TTC549 (cell line): ENCODE measurements around the gene E2F6.

Experiments
- FAIRE-seq: peaks from 2 replicates; lab custom pipeline; 2012; peaks lifted over from hg19 to GRCh38; lab: Jason Lieb, UNC

E2F6 gene

DNA sequence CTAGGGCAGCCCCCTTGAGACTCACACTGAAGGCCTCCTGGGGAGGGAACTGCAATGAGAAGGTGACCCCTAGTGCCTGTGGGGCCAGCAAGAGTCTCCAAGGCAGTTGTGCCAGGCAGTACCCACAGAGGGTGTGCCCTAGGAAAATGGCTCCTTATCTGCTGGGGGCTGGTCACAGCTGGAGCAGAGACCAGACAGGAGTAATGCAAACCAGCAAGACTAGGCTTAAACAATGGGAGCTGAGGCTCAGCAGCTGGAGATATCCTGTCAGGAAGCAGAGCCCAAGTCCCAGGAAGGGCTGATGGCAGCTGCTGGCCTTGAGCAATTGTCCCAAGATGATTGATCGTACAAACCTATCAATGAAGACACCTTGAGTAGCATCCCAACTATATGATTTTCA is 26.8 kb upstream of the E2F6 start:
- FAIRE-seq: no peak

GRCh38 chr2:11492244-11492643 is 26.3 kb upstream of the E2F6 start:
- no peak for FAIRE-seq

DNA sequence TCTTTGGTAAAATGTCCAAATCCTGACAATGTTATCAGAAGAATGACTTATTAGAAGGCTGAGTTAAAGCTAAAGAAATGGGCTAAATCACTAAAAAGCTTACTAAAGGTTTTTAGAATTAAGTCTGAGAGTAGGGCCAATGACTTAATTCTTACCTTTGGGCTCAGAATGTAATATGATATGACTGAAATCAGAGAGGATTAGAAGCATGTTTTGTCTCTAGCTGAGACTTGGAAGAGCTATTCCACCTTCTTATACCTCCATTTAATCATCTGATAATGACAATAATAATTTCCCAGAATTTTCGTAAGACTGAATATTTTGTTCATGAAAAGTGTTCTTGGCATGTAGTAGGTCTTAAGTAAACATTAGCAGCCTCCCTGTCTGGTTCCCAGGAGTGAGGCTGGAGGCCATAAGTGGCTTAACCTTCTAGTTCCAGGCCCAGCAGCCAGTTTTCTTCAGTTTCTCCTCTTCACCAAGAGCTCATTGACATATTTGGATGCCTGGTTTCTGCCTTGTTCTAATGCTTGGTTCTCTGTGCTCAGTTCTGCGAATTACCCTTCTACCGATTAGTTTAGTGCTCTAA is 25.5 kb upstream of the E2F6 start:
- no peak for FAIRE-seq

DNA sequence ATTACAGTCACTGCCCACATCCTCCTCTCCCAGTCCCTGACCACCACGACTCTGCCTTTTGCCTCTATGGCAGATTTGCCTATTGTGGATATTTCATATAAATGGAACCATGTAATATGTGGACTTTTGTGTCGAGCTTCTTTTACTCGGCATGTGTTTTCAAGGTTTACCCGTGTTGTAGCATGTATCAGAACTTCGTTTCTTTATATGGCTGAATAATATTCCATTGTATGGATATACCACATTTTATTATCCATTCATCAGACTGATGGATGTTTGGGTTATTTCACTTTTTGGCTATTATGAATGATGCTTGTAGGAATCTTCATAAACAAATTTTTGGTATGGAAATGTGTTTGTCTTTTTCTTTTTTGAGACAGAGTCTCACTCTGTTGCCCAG is 24.2 kb upstream of the E2F6 start:
- FAIRE-seq: no peak

DNA sequence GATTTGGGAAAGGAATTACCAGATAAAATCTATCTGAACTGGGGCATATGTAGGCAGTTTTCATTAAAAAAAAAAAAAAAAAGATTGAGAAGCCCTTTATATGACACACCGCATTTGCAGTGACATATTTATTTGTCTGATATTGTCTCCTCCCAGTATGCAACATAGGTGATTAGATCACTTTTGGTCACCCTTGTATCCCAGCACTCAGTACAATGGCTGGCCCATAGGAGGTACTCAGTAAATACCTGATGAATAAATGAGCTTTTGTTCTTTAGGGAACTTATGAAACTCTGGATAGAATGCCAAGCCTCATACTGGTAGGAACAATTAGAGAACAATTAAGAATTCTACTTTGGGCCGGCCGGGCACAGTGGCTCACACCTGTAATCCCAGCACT is 22.8 kb upstream of the E2F6 start:
- FAIRE-seq: no peak

- no peak for FAIRE-seq
Observed at GRCh38 chr2:11483806-11484617, 18.1 kb upstream of the E2F6 start.

DNA sequence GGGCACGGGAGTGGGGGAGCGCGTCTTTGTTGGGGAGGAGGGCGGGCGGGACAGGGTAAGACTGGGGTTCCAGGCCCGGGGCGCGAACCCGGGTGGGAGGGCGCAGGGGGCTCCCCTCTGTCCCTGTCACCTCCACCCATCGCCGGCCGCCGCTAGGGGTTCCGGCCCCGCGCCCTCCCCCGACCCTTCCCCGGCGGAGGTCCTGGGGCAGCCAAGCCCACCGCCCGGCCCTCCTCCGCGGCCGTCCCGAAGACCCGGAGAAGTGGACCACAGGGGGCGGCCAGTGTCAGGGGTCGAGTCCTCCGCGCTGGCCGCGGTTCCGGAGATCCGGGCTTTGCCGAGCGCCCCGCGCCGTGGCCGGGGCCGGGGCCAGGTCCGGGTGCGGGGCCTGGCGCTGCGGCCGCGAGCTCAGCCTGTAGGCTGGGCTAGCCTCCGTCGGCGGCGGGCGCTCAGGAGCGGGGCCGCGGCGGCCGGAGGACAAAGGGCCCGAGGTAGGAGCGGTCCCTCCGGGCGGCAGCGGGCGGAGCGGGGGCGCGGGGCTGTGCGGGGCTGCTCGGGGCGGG is 16.6 kb upstream of the E2F6 start:
- no peak for FAIRE-seq

GRCh38 chr2:11481789-11482472 is 16.0 kb upstream of the E2F6 start:
- no peak for FAIRE-seq

GRCh38 chr2:11481426-11481788 is 15.4 kb upstream of the E2F6 start:
- no peak for FAIRE-seq

DNA sequence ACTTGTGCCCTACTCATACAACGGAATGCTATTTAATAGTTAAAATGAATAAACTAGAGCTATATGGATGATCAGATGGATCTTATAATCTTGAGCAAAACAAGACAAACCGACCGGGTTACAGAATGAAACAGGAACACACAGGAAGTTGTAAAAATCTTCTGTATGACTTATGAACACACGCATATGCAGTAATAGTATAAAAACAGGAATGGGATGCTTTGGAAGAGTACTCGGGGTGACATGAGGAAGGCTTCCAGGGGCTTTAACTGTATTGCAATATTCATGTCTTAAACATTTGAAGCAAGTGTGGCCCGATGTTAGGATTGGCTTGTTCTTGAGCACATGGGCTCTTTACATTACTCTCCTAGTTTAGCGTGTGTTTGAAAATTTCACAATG is 14.9 kb upstream of the E2F6 start:
- FAIRE-seq: no peak

DNA sequence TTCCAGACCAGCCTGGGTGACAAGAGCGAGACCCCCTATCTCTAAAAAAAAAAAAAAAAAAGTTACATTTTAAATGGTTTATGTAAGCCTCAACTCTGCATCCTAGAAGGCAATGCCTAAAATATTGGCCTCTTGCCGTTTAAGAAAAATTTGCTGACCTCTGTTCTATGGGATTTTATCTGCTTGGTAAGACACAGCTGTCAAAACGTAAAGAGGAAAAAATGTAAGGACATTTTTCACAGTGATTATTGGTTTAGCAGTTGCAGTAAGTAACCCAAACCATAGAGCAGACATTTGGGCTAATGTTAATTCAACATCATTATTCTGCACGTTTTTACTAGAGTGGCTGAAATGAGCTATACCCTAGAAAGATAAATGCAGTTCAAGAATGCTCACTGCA is 14.4 kb upstream of the E2F6 start:
- FAIRE-seq: no peak

GRCh38 chr2:11478899-11479605 is 13.1 kb upstream of the E2F6 start:
- FAIRE-seq: no peak

- FAIRE-seq: peak; percentile 83
Observed at GRCh38 chr2:11477994-11478393, 12.0 kb upstream of the E2F6 start.

DNA sequence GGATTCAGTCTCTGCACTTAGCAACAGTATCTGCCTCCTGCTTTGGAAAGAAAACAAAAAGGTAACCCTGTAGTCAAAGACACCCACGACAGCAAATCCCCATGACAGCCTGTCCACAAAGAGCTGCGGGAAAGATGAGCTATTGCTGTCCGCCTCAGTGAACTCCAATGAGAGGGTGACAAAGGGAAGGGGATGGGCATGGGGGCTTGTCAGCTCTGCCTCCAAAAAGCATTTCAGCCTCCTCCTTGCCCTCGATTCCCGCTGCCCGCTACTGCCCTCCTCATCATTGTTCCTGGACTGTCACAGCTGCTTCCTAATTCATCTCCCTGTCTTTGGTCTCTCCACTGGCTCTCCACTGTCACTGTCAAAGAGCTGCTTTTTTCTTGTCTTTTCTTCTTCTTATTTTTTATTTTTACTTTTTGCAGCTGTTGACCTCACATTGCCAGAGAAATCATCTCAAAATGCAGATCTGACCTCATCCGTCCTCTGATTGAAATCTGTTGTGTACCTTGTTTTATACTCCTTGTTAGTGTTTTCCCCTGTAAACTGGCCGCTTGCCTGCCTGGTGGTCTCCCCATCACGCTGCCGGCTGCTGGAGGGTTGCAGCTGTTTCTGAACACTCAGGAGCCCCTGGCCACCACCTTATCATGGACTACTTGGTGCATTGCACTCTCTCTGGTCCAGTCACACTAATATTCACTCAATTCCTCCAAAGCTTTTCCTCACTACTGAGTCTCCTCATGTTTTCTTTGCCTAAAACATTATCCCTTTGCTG is 7.9 kb upstream of the E2F6 start:
- FAIRE-seq: no peak

- FAIRE-seq: no peak
Observed at GRCh38 chr2:11467749-11468148, 1.8 kb upstream of the E2F6 start.

DNA sequence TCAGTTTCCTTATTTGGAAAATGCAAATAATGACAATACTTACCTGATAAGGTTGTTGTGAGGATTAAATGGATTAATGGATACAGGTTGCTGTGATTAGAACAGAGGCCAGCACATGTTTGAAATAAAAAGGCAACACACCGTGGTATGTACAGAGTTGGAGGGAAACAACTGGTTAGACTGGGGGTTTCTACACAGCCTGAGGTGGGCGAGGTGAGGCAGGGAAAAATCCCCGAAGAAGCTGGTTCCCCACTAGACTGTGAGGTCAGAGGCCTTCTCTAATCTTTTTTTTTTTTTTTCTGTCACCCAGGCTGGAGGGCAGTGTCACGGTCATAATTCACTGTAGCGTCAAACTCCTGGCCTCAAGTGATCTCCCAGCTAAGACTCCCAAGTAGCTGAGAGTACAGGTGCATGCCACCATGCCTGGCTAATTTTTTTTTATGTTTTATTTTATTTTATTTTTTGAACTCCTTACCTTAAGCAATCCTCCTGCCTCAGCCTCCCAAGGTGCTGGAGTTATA is 1.2 kb upstream of the E2F6 start:
- no peak for FAIRE-seq

GRCh38 chr2:11466307-11467128 is 557 bp upstream of the E2F6 start:
- no peak for FAIRE-seq

DNA sequence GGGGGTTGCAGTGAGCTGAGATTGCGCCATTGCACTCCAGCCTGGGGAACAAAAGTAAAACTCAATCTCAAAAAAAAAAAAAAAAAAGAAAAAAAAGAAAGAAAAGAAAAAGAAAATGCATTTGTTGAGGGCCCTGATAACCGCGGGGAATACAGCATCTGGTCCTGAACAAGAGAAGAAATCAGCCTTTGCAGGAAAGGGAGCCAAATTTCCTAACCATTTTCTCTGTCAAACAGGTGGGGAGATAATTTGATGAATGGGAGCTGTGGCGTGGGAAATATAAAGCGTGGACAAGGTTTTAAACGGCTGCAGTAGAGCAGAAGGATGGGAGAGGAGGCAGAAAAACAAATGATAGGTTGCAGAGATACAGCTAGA is 864 bp downstream of the E2F6 start:
- no peak for FAIRE-seq

- no peak for FAIRE-seq
Observed at GRCh38 chr2:11459816-11460215, 6.1 kb downstream of the E2F6 start.

GRCh38 chr2:11458753-11459152 is 7.2 kb downstream of the E2F6 start:
- no peak for FAIRE-seq

GRCh38 chr2:11457935-11458334 is 8.0 kb downstream of the E2F6 start:
- no peak for FAIRE-seq
